Hematopoietic multipotent progenitor cell treated with erythropoietin and hydrocortisone succinate and interleukin-3 and kit ligand, for 15 days (in vitro differentiated cells): ENCODE data around the gene ATP8A2.

Experiments used
- DNase-seq: peaks from one replicate; pipeline ENCODE4 v3.0.0-alpha.2; 2015; ENCODE audit warnings: low spot score

The ATP8A2 gene

GRCh38 chr13:25632166-25632888, 260.6 kb downstream of the ATP8A2 start:
- no peak for DNase-seq

- DNase-seq, result no peak
These were observed 261.3 kb downstream of the ATP8A2 start for GRCh38 chr13:25633093-25633492.

- no peak for DNase-seq
These were observed 273.9 kb downstream of the ATP8A2 start for GRCh38 chr13:25645681-25646080.

- no peak for DNase-seq
These were observed 277.3 kb downstream of the ATP8A2 start for GRCh38 chr13:25649001-25649633.

- no peak for DNase-seq
These were observed 281.0 kb downstream of the ATP8A2 start for GRCh38 chr13:25652764-25653163.

GRCh38 chr13:25654322-25654721, 282.5 kb downstream of the ATP8A2 start:
- no peak for DNase-seq

GRCh38 chr13:25657157-25657556, 285.4 kb downstream of the ATP8A2 start:
- no peak for DNase-seq

- DNase-seq, result no peak
These were observed 287.5 kb downstream of the ATP8A2 start for GRCh38 chr13:25659091-25659795.

GRCh38 chr13:25660996-25661395, 289.2 kb downstream of the ATP8A2 start:
- DNase-seq, result no peak

- DNase-seq, result no peak
These were observed 290.7 kb downstream of the ATP8A2 start for GRCh38 chr13:25662516-25662915.

- no peak for DNase-seq
These were observed 296.6 kb downstream of the ATP8A2 start for GRCh38 chr13:25668345-25668744.

- no peak for DNase-seq
These were observed 301.9 kb downstream of the ATP8A2 start for GRCh38 chr13:25673711-25674110.

- DNase-seq, result no peak
These were observed 302.6 kb downstream of the ATP8A2 start for GRCh38 chr13:25674371-25674770.

- no peak for DNase-seq
These were observed 303.3 kb downstream of the ATP8A2 start for GRCh38 chr13:25675060-25675459.

- no peak for DNase-seq
These were observed 306.2 kb downstream of the ATP8A2 start for GRCh38 chr13:25677956-25678355.

GRCh38 chr13:25678398-25678797, 306.6 kb downstream of the ATP8A2 start:
- DNase-seq, result no peak

GRCh38 chr13:25679159-25679558, 307.4 kb downstream of the ATP8A2 start:
- no peak for DNase-seq

GRCh38 chr13:25679936-25680335, 308.2 kb downstream of the ATP8A2 start:
- DNase-seq, result no peak

- no peak for DNase-seq
These were observed 310.5 kb downstream of the ATP8A2 start for GRCh38 chr13:25682276-25682675.

GRCh38 chr13:25683056-25683455, 311.3 kb downstream of the ATP8A2 start:
- DNase-seq, result no peak

- no peak for DNase-seq
These were observed 312.0 kb downstream of the ATP8A2 start for GRCh38 chr13:25683662-25684370.

GRCh38 chr13:25684491-25684890, 312.7 kb downstream of the ATP8A2 start:
- no peak for DNase-seq
